Heart right ventricle (tissue), 16 donors: ENCODE data around the gene KLHL22. TPM values are rescaled to one million over a fixed set of nuclear protein-coding genes. Genes with fewer than 3 reads are reported as not detected.

Source experiments
- ATAC-seq, 8 donors: fragments of 200-7000 bp; cut with Tn5 transposase; one replicate each; pipeline ENCODE4 v1.9.1; 2020; ENCODE audit warnings: mild to moderate bottlenecking in 8 of 8, moderate library complexity in 8 of 8, moderate number of reproducible peaks in 1 of 8
- DNase-seq, 2 donors: peaks; one replicate each; pipeline ENCODE4 v3.0.0-alpha.2; 2020
- H3K27ac ChIP-seq, 10 donors: fragments of 200-600 bp; sonication (generic) in 2 of 10; one replicate each; pipeline versions ENCODE4 v1.5.0 to v1.8.0; 2020 to 2022; ENCODE audit warnings: mild to moderate bottlenecking in 3 of 10
- H3K27me3 ChIP-seq, 7 donors: fragments of 200-600 bp; one replicate each; pipeline ENCODE4 v1.8.0; 2021 to 2022; ENCODE audit warnings: mild to moderate bottlenecking in 2 of 7
- H3K36me3 ChIP-seq, 9 donors: fragments of 200-600 bp; sonication (generic) in 1 of 9; one replicate each; pipeline versions ENCODE4 v1.5.0 to v1.8.0; 2020 to 2022; ENCODE audit warnings: mild to moderate bottlenecking in 2 of 9
- H3K4me1 ChIP-seq, 9 donors: fragments of 200-600 bp; sonication (generic) in 1 of 9; one replicate each; pipeline versions ENCODE4 v1.5.0 to v1.8.0; 2020 to 2022; ENCODE audit warnings: mild to moderate bottlenecking in 4 of 9
- H3K4me3 ChIP-seq, 10 donors: fragments of 200-600 bp; sonication (generic) in 2 of 10; one replicate each; pipeline versions ENCODE4 v1.5.0 to v1.8.0; 2020 to 2022; ENCODE audit warnings: mild to moderate bottlenecking in 7 of 10, moderate library complexity in 2 of 10
- H3K9me3 ChIP-seq, 11 donors: fragments of 200-600 bp in 10 of 11; sonication (generic) in 2 of 11; one replicate each; pipeline versions ENCODE4 v1.5.0 to v1.8.0; 2013 to 2022; ENCODE audit warnings: mild to moderate bottlenecking in 2 of 11, control low read depth in 1 of 11, moderate library complexity in 1 of 11
- CTCF ChIP-seq, 9 donors: fragments of 200-600 bp; sonication (generic) in 2 of 9; IDR thresholded peaks; one replicate each; pipeline versions ENCODE4 v1.5.0 to v1.8.0; 2021 to 2022; ENCODE audit warnings: antibody characterized with exemption in 9 of 9, mild to moderate bottlenecking in 5 of 9, moderate library complexity in 1 of 9
- WGBS, 2 donors: extraction: QIAGEN DNeasy Blood & Tissue Kit; methylation state at CpG; one replicate each; pipeline ENCODE4 v1.1.7; 2013; ENCODE audit warnings: inconsistent platforms in 1 of 2; 5-methylcytosine and 5-hydroxymethylcytosine counted together
- intact Hi-C, 10 donors: fragments of 100-400 bp; cut with DNase I; formaldehyde crosslinking; loops; one replicate each; pipeline versions ENCODE4 v1.11.1 to v1.14.2; 2022
- polyA plus RNA-seq, 2 donors: library from polyadenylated mRNA; stranded (reverse); fragments of 200-250 nt; gene quantifications; one replicate each; pipeline ENCODE4 v1.2.3, GENCODE V29; 2013
- total RNA-seq, 10 donors: library from RNA; stranded (reverse); fragmentation: NEBNext Ultra II Directional in 3 of 10; extraction: Animal tissue kit (Norgen Biotek cat#: 25700) in 3 of 10; gene quantifications; one replicate each; pipeline versions ENCODE4 v1.2.1 to v1.2.4, GENCODE V29; 2021 to 2023
- donor health status: Arrhythmogenic right ventricular cardiomyopathy.
- donor health status: ischemic (EF 13 %, LVEDD 7.1; RV severe dilation, severe dysfunction).
- donor health status: healthy with polysubstance abuse.
- donor health status: DM: no; HTN: yes; CAD: no.
- donor health status: DM: no; HTN: no; CAD: no.
- donor health status: ischemic (EF 25% LVEDD 6.9; RV normal size, moderate dysfunction).
- donor health status: ischemic (EF 25% LVEDD 5.7; RV mildly dilated, moderate dysfunction).
- donor health status: healthy.
- donor health status: DM: yes; HTN: yes; CAD: no.
- donor health status: Ischemic cardiomyopathy.
- donor health status: ischemic (EF 35%, LVEDD 5.7; RV mildly dilated, moderate dysfunction).
- donor health status: nonischemic (EF 11% LVEDD 7.7; RV severe dilation, severe dysfunction).
- donor health status: DM: yes; HTN: yes; CAD: no.
- donor health status: PGD.
- donor health status: ischemic (EF 29% LVEDD 5.4; RV normal size, mild dysfunction).
- donor health status: nonischemic (EF 23%, LVEDD 6.1; RV moderate dilation, normal function).

Gene KLHL22
- total and polyA plus RNA-seq, 12 donors: 11.3 to 29.3 (median 17.3) TPM

DNA sequence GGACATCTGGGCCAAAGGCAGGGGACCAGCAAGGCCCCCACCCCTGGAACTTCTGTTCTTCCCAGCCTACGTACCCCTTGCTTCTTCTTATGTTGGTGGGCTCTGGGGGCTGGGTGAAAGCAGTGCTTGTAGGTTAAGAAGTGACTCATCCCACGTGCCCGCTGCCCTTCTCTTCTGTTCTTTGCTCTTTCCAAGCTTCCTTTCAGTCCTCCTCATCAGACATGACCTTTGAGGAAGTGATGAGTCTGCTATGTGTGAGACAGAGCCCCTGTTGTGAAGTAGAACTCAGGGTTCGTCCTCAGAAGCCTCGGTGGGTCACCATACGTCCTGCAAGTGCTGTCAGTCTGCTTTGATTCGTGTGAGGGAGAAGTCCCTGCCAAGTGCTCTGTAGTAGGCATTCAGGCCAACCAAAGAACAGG lies 24.5 kb upstream of the KLHL22 start:
- Histone ChIP-seq H3K27me3 (no peaks in the 10 kb centered on the region), H3K36me3 (peaks cover 0 to 68% (median 19%) of the 10 kb centered on the region in 9 donors), H3K9me3 (no peaks in the 10 kb centered on the region), H3K27ac (peak overlapping the region in 2 of 10 donors; percentile 44 to 58), H3K4me3 (no peak overlapping the region), H3K4me1 (peaks cover 5 to 82% (median 62%) of the 10 kb centered on the region in 9 donors)
- DNase-seq (no peak), ATAC-seq (peak in 1 of 8 donors; percentile 46)
- no peak for TF ChIP-seq CTCF (IDR thresholded peaks at IDR 0.05)
- WGBS, 2 donors: 62 to 68% methylated on average over 7 of the region's 7 CpGs
- intact Hi-C loops: no loop called here

- Histone ChIP-seq H3K27me3 (no peaks in the 10 kb centered on the region), H3K4me3 (no peak overlapping the region), H3K4me1 (peaks cover 9 to 83% (median 65%) of the 10 kb centered on the region in 9 donors), H3K27ac (peak overlapping the region in 2 of 10 donors; percentile 44 to 58), H3K36me3 (peaks cover 0 to 73% (median 19%) of the 10 kb centered on the region in 9 donors), H3K9me3 (no peaks in the 10 kb centered on the region)
- no peak for ATAC-seq
- no peak for TF ChIP-seq CTCF (IDR thresholded peaks at IDR 0.05)
- 58 to 71% methylated on average over 4 of the region's 4 CpGs for WGBS, 2 donors
- no peak for DNase-seq
- intact Hi-C loops: no loop called here
Observed at GRCh38 chr22:20519558-20519957, 24.0 kb upstream of the KLHL22 start.

DNA sequence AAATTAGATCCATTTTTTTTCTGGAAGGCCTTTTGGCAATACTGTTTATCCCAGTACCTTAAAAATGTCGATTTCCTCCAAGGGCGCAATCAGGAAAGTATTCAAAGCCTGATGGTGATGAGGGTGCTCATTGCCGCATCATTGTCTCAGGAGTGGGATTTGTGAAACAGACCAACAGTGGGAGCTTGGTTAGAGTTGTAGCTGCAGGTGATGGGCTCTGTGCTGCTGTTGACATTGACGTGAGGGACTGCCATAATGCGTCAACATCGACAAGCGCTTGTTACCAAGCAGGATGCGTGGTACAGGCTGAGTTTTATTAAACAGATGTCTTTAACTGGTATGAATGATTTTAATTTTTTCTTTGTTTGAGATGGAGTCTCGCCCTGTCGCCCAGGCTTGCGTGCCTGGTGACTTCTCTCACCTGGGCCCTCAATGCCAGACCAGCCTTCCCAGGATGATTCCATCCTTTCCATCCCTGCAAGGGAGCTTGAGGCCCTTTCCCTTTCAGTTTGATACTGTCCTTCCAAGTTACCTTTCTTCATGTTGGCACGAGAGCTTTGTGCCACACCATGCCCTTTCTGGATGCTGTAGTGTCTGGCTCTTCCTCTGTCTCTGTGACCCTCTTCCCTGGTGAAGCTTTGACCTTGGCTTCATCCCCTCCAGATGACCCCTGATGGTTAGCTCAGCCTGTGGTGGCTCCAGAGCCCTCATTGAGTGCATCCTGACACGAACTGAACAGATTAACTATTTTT lies 22.4 kb upstream of the KLHL22 start:
- no peak for TF ChIP-seq CTCF (IDR thresholded peaks at IDR 0.05)
- H3K4me3 ChIP-seq: no peak overlapping the region
- 86 to 90% methylated on average over 13 of the region's 13 CpGs for WGBS, 2 donors
- intact Hi-C loops: no loop called here
- no peaks in the 10 kb centered on the region for H3K9me3 ChIP-seq
- H3K27ac ChIP-seq: no peak overlapping the region
- DNase-seq (no peak), ATAC-seq (no peak)
- peaks cover 9 to 83% (median 56%) of the 10 kb centered on the region in 9 donors for H3K4me1 ChIP-seq
- peaks cover 0 to 85% (median 19%) of the 10 kb centered on the region in 9 donors for H3K36me3 ChIP-seq
- H3K27me3 ChIP-seq: no peaks in the 10 kb centered on the region

- Histone ChIP-seq H3K36me3 (peaks cover 0 to 79% (median 19%) of the 10 kb centered on the region in 9 donors), H3K4me3 (no peak overlapping the region), H3K4me1 (peaks cover 7 to 80% (median 51%) of the 10 kb centered on the region in 9 donors), H3K27me3 (no peaks in the 10 kb centered on the region), H3K27ac (no peak overlapping the region), H3K9me3 (no peaks in the 10 kb centered on the region)
- TF ChIP-seq CTCF (IDR thresholded peaks at IDR 0.05): no peak
- intact Hi-C loops: no loop called here
- DNase-seq: no peak
- WGBS, 2 donors: 49 to 52% methylated on average over 4 of the region's 4 CpGs
- ATAC-seq: no peak
Observed at GRCh38 chr22:20517422-20517821, 21.8 kb upstream of the KLHL22 start.
